ENCODE data around the gene UBXN7. TPM values are rescaled to one million over a fixed set of nuclear protein-coding genes. Genes with fewer than 3 reads are reported as not detected.

Gene UBXN7
- total RNA-seq, 1 experiment from 2014 or later: 61.7 TPM

- no peak for DNase-seq (ENCODE audit: low read depth, low spot score)
- no TSS peak for BruUV-seq (replicated peaks)
- no peak for ATAC-seq
- intact Hi-C loops (cut with micrococcal nuclease; ENCODE audit: unreplicated experiment): no loop called here
- ChIA-PET CTCF (no interaction called here), POLR2A (no interaction called here)
- H3K36me3 ChIP-seq (ENCODE audit: control insufficient read depth, insufficient read depth, low read length): no peaks in the 10 kb centered on the region
- in situ Hi-C loops (cut with HindIII; ENCODE audit: low pct_unique_long_range_greater_than_20kb, low sequenced_read_pairs): no loop called here
- H3K27me3 ChIP-seq (ENCODE audit: control insufficient read depth, insufficient read depth, low read length): no peaks in the 10 kb centered on the region
- no peaks in the 10 kb centered on the region; the same call in 1 of the 2 replicates for H3K4me1 ChIP-seq (ENCODE audit: control insufficient read depth, insufficient read depth, low read length)
- no peak overlapping the region for H3K4me3 ChIP-seq (ENCODE audit: low read depth in 2 of 2, low read length in 2 of 2)
- TF ChIP-seq TCF7L2 (IDR thresholded peaks at IDR 0.05; ENCODE audit: low read depth, low read length) (no peak), CTCF (IDR thresholded peaks at IDR 0.05) (no peak), REST (IDR thresholded peaks at IDR 0.05; ENCODE audit: insufficient read depth in 1 of 2, low read depth in 2 of 2, low read length in 1 of 2) (no peak), POLR2AphosphoS5 (IDR thresholded peaks at IDR 0.05; ENCODE audit: low read depth, low read length) (no peak)
- H3K27ac ChIP-seq (ENCODE audit: low read length): no peak overlapping the region
- H3K9me3 ChIP-seq (ENCODE audit: control insufficient read depth, insufficient read depth, low read depth, low read length): no peaks in the 10 kb centered on the region
Observed at GRCh38 chr3:196419386-196419785, 12.8 kb downstream of the UBXN7 start.

- TF ChIP-seq CTCF (IDR thresholded peaks at IDR 0.05) (no peak), REST (IDR thresholded peaks at IDR 0.05; ENCODE audit: insufficient read depth in 1 of 2, low read depth in 2 of 2, low read length in 1 of 2) (no peak), POLR2AphosphoS5 (IDR thresholded peaks at IDR 0.05; ENCODE audit: low read depth, low read length) (no peak)
- H3K27ac ChIP-seq (ENCODE audit: low read length): no peak overlapping the region
- H3K27me3 ChIP-seq (ENCODE audit: control insufficient read depth, insufficient read depth, low read length): no peaks in the 10 kb centered on the region
- no peak overlapping the region for H3K4me3 ChIP-seq (ENCODE audit: low read depth in 2 of 2, low read length in 2 of 2)
- H3K9me3 ChIP-seq (ENCODE audit: control insufficient read depth, insufficient read depth, low read depth, low read length): no peaks in the 10 kb centered on the region
- DNase-seq (ENCODE audit: low read depth, low spot score) (no peak), ATAC-seq (no peak)
- no peaks in the 10 kb centered on the region; the same call in 1 of the 2 replicates for H3K4me1 ChIP-seq (ENCODE audit: control insufficient read depth, insufficient read depth, low read length)
- ChIA-PET POLR2A (no interaction called here), CTCF (no interaction called here)
- in situ Hi-C loops (cut with HindIII; ENCODE audit: low pct_unique_long_range_greater_than_20kb, low sequenced_read_pairs): no loop called here
- no peaks in the 10 kb centered on the region for H3K36me3 ChIP-seq (ENCODE audit: control insufficient read depth, insufficient read depth, low read length)
- BruUV-seq (replicated peaks): no TSS peak
- intact Hi-C loops (cut with micrococcal nuclease; ENCODE audit: unreplicated experiment): no loop called here
Observed at GRCh38 chr3:196418601-196419000, 13.6 kb downstream of the UBXN7 start.
